PFSK-1 (cell line): ENCODE results near the gene ADAMTSL5.

Experiments used
- FOXP2 ChIP-seq: optimal IDR thresholded peaks from 2 replicates; pipeline ENCODE3; 2011; ENCODE audit warnings: borderline replicate concordance, control low read depth, inconsistent platforms; ENCODE audit not compliant: insufficient read depth; ENCODE audit errors: extremely low read length, extremely low read depth
- POLR2AphosphoS5 ChIP-seq: IDR thresholded peaks from 2 replicates; pipeline ENCODE4 v1.6.1; 2012; ENCODE audit warnings: low read depth, mild to moderate bottlenecking, control low read depth, low read length, moderate library complexity
- REST ChIP-seq, 2 experiments: IDR thresholded peaks; 2 replicates each; pipeline versions ENCODE4 v1.6.1 to v1.8.0; 2011 to 2012; ENCODE audit warnings: low read depth in 2 of 2, low read length in 2 of 2, control low read depth in 1 of 2, inconsistent platforms in 1 of 2, mild to moderate bottlenecking in 1 of 2, moderate library complexity in 1 of 2; ENCODE audit not compliant: insufficient read depth in 1 of 2
- SIN3A ChIP-seq: IDR thresholded peaks from 2 replicates; pipeline ENCODE4 v1.6.1; 2012; ENCODE audit warnings: mild to moderate bottlenecking, low read length, moderate library complexity, borderline replicate concordance; ENCODE audit not compliant: insufficient read depth
- TAF1 ChIP-seq: IDR thresholded peaks from 2 replicates; pipeline ENCODE4 v1.6.1; 2012; ENCODE audit warnings: low read length, control low read depth, borderline replicate concordance; ENCODE audit not compliant: insufficient read depth

GRCh38 chr19:1492474-1493006 is 20.3 kb downstream of the ADAMTSL5 start:
- TF ChIP-seq REST (IDR thresholded peaks at IDR 0.05; ENCODE audit: insufficient read depth in 1 of 2, low read depth in 2 of 2, low read length in 2 of 2) = no peak
- no peak for TF ChIP-seq POLR2AphosphoS5
- TF ChIP-seq SIN3A = no peak
- TF ChIP-seq TAF1 = no peak
- TF ChIP-seq FOXP2 = no peak
